A549 (cell line): Measurements from ENCODE around the gene C19orf25.

Experiments used
- BHLHE40 ChIP-seq: IDR thresholded peaks from 2 replicates; pipeline ENCODE4 v1.6.1; 2012; ENCODE audit warnings: low read depth, low read length, inconsistent platforms
- CBX8 ChIP-seq: fragments of 200-600 bp; sonication (generic); IDR thresholded peaks from 2 replicates; pipeline ENCODE4 v1.6.1; 2016
- MYC ChIP-seq: IDR thresholded peaks from 2 replicates; pipeline ENCODE4 v1.6.1; 2012; ENCODE audit warnings: mild to moderate bottlenecking, inconsistent platforms, low read length, improper control_type of control experiment, borderline replicate concordance
- RAD21 ChIP-seq, 2 experiments: fragments of >200 bp in 1 of 2; sonication (Bioruptor Twin) in 1 of 2; formaldehyde crosslinking in 1 of 2; IDR thresholded peaks in 1 of 2; conservative IDR thresholded peaks in 1 of 2; 2 replicates in 1 of 2; 3 replicates in 1 of 2; pipeline ENCODE4 v1.6.1; 2012 to 2018; ENCODE audit warnings: inconsistent platforms in 1 of 2
- TF ChIP-seq, protein P1 (sequence below): fragments of >200 bp; sonication (Bioruptor Twin); formaldehyde crosslinking; IDR thresholded peaks from 3 replicates; pipeline ENCODE4 v1.5.1; 2016
- TF ChIP-seq, protein P2 (sequence below): IDR thresholded peaks from 2 replicates; pipeline ENCODE4 v1.6.1; 2012

DNA sequence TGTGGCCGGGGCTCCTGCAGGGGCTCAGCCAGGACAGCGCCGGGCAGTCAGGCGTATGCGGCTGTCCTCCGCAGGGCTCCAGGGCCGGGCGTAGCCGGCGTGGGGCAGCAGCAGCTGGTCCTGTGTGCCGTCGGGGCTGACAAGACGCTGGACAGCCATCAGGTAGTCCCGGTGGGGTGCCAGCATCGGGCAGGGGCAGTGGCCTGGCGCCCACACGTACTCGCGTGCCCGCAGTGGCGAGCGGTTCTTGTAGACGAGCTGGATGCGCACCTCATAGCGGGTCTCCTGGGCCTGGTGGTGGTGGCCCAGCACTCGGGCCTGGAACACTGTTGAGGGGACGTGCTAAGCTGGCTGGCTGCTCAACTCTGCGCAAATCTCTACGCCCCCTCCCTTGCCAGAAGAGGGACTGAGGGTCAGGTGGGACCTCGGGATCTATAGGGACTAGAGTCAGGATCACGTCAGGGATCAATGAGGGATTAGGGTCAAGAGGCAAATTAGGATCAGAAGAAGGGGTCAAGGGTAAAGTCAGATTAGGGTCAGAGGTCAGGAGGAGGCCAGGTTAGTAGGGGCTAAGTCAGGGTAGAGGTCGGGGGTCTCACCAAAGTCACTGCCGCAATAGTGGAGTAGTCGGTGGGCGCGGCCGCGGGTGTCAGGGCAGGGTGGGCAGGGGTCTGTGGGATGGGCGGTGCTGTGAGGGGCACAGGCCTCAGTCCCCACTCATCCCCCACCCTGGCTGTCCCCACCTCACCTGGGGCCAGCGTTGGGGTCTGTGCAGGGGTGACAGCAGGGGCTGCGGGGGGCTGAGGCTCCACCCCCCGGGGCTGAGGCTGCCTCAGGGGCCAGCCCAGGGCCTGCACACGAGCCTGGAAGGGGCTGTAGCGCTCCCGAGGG is 27.2 kb upstream of the C19orf25 start:
- TF ChIP-seq, protein P1, sequence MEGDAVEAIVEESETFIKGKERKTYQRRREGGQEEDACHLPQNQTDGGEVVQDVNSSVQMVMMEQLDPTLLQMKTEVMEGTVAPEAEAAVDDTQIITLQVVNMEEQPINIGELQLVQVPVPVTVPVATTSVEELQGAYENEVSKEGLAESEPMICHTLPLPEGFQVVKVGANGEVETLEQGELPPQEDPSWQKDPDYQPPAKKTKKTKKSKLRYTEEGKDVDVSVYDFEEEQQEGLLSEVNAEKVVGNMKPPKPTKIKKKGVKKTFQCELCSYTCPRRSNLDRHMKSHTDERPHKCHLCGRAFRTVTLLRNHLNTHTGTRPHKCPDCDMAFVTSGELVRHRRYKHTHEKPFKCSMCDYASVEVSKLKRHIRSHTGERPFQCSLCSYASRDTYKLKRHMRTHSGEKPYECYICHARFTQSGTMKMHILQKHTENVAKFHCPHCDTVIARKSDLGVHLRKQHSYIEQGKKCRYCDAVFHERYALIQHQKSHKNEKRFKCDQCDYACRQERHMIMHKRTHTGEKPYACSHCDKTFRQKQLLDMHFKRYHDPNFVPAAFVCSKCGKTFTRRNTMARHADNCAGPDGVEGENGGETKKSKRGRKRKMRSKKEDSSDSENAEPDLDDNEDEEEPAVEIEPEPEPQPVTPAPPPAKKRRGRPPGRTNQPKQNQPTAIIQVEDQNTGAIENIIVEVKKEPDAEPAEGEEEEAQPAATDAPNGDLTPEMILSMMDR, result no peak
- TF ChIP-seq RAD21 (conservative IDR thresholded peaks at IDR 0.05 in 1 of 2, IDR thresholded peaks at IDR 0.05 in 1 of 2) (no peak), BHLHE40 (no peak), MYC (no peak), CBX8 (no peak)
- TF ChIP-seq, protein P2, sequence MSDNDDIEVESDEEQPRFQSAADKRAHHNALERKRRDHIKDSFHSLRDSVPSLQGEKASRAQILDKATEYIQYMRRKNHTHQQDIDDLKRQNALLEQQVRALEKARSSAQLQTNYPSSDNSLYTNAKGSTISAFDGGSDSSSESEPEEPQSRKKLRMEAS, result no peak
